Measurements from ENCODE around the gene TMBIM4.

DNA sequence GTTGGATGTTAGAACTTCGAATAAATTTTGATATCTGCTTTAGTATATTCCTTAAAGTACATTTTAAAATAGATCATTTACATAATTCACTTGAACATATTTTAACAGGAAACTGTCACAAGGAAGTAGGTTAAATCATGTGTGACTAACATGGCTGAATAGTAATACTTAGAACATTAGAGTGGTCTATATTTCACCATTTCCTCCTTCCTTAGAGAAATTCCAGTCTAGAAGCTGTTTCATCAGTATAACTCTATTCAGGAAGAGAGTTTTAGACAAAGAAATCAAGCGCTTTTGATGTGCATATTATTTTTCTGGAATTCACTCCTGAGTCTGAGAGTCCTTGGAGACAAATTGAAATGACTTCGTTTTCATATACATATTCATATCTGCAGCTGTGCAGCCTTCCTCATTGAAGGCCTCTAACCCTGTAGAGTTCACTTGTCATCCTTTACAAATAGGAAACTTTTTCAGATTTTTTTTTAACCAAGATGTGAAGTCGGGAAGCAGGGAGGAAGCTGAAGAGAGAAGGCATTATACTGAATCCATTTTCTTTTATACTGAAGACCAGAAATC is 47.6 kb upstream of the TMBIM4 start:
- TF ChIP-seq GABPA (IDR thresholded peaks at IDR 0.05 in 1 of 2, conservative IDR thresholded peaks at IDR 0.05 in 1 of 2) (no peak), RAD21 (IDR thresholded peaks at IDR 0.05) (no peak), MAX (IDR thresholded peaks at IDR 0.05) (no peak), REST (IDR thresholded peaks at IDR 0.05) (no peak), JUND (IDR thresholded peaks at IDR 0.05) (no peak), YY1 (IDR thresholded peaks at IDR 0.05) (no peak), ATF3 (IDR thresholded peaks at IDR 0.05) (no peak), TAF1 (conservative IDR thresholded peaks at IDR 0.05) (no peak), FOXA1 (IDR thresholded peaks at IDR 0.05) (no peak), NR2F2 (IDR thresholded peaks at IDR 0.05) (no peak), SP1 (IDR thresholded peaks at IDR 0.05) (no peak), EGR1 (IDR thresholded peaks at IDR 0.05; ENCODE audit: low read depth in 2 of 2) (no peak), RXRA (IDR thresholded peaks at IDR 0.05) (no peak)
- TF ChIP-seq, protein P1, sequence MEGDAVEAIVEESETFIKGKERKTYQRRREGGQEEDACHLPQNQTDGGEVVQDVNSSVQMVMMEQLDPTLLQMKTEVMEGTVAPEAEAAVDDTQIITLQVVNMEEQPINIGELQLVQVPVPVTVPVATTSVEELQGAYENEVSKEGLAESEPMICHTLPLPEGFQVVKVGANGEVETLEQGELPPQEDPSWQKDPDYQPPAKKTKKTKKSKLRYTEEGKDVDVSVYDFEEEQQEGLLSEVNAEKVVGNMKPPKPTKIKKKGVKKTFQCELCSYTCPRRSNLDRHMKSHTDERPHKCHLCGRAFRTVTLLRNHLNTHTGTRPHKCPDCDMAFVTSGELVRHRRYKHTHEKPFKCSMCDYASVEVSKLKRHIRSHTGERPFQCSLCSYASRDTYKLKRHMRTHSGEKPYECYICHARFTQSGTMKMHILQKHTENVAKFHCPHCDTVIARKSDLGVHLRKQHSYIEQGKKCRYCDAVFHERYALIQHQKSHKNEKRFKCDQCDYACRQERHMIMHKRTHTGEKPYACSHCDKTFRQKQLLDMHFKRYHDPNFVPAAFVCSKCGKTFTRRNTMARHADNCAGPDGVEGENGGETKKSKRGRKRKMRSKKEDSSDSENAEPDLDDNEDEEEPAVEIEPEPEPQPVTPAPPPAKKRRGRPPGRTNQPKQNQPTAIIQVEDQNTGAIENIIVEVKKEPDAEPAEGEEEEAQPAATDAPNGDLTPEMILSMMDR (IDR thresholded peaks at IDR 0.05; ENCODE audit: low read depth, low read length, missing input control) = no peak
